NCI-H2196 (cell line): ENCODE data around the gene NELFA.

Source experiments
- DNase-seq: peaks from one replicate; lab custom pipeline; 2025; ENCODE audit not compliant: unreplicated experiment; lab: John Stamatoyannopoulos, UW

Gene NELFA

GRCh38 chr4:1983053-1983845, 25.5 kb downstream of the NELFA start:
- DNase-seq, result no peak

GRCh38 chr4:1982124-1983052, 26.4 kb downstream of the NELFA start:
- DNase-seq, result no peak

DNA sequence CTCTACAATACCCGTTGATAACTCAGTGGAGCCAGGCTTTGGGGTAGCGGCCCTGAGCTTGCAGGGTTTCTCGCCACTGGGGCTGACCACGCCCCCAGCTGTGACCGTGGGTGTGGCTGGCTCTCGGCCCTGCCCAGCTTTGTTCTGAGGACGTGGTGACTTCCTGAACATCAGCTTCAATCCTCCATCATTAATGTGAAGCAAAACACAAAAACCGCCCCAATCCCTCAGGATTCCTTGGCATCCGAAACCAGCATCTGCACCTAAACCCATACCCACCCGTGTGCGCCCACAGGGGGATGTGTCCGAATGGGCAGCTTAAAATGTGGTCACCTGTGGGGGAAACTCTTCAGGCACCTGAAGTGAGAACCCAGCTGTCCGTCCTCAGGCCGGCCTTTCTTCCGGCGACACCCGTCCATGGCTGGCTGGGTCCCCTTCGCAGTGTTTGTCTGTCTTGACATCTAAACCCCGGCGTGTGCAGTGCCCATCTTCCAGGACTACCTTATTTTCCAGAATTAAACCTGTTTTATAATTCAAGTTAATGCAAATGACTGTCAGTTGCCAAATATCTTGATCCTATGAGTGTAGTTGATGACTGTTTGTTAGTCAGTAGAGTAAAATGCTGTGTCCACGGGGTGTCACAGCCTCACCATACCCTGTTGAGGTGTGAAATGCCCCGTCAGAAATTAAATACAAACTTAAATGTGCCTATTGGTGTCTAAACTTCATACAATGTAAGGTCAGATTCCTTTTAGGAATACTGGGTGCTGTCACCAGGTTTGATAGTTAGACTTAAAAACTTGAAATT, 27.3 kb downstream of the NELFA start:
- peak; percentile 25 for DNase-seq

GRCh38 chr4:1980561-1981041, 28.2 kb downstream of the NELFA start:
- DNase-seq, result no peak

DNA sequence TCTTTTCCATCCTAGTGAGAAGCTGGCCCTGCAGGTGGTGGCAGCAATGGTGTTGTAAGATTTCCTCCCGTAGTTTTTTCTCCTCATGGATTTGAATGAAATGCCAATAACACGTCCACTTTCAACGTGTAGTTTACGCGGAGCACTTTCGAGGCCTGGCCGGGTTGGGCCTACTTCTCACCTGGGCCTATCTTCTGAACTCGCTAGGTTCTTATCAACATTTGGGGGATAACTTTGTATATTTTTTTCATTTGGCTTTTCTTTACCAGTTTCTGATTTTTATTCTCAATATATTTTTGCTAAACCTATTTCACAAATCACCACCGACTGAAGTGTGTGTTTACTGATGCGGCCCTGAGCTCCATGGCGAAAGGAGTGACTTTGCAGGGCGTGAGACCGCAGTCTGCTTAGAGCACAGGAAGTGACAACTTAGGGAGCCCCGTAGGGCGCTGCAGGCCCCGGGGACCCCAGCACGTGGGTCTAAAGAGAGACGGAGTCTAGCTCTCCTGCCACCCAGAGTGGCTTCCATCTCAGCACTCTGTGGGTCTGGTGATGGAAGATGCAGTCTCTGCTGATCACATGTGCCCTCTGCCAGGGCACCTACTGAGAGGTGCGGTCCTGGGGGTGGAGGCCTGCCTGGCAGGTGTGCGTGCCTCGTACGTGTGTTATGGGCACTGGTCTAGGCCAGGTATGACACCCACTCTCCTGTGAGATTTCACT, 29.1 kb downstream of the NELFA start:
- DNase-seq, result no peak

GRCh38 chr4:1978741-1979476, 29.9 kb downstream of the NELFA start:
- no peak for DNase-seq

GRCh38 chr4:1978226-1978625, 30.5 kb downstream of the NELFA start:
- no peak for DNase-seq

GRCh38 chr4:1976416-1977352, 32.1 kb downstream of the NELFA start:
- DNase-seq, result no peak

GRCh38 chr4:1975880-1976279, 32.9 kb downstream of the NELFA start:
- DNase-seq, result no peak

DNA sequence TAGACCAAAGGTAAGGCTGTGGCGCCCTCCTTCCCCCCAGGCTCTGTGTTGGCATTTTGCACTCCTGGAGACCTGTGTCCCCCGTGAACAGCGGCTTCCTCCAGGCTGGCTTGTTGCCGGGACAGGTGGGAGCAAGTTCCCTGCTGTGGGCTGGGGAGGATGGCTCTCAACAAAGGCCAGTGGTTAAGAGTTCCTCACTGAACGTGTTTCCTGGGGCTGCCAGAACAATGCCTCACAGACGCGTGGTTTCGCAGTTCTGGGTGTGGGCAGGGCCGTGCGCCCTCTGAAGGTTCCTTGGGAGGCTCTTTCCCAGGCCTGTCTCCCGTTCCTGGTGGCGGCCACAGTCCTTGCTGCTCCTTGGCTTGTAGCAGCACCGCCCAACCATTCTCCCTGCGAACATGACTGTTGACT, 33.4 kb downstream of the NELFA start:
- no peak for DNase-seq

- no peak for DNase-seq
Measured at GRCh38 chr4:1974840-1975239, 33.9 kb downstream of the NELFA start.

DNA sequence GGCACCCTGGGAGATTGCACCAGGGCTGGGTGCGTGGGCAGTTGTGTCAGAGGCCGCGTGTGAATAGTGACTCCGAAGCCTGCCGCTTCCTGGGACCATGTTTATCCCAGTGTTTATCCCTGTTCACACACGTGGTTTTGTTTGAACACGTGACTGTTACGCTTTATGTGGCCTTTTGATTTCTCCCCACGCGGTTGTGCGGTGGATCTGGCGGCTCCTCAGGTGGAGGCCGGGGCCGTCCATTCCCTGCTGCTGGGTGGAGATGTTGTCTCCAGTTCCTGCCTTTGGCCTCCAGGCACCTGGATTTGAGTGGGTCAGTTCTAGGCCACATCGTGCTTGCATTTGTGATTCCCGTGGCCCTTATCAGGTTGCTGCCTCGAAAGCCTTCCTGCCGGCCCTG, 35.1 kb downstream of the NELFA start:
- no peak for DNase-seq

GRCh38 chr4:1973218-1973617, 35.6 kb downstream of the NELFA start:
- DNase-seq, result no peak

- DNase-seq, result no peak
Measured at GRCh38 chr4:1972414-1972813, 36.4 kb downstream of the NELFA start.

DNA sequence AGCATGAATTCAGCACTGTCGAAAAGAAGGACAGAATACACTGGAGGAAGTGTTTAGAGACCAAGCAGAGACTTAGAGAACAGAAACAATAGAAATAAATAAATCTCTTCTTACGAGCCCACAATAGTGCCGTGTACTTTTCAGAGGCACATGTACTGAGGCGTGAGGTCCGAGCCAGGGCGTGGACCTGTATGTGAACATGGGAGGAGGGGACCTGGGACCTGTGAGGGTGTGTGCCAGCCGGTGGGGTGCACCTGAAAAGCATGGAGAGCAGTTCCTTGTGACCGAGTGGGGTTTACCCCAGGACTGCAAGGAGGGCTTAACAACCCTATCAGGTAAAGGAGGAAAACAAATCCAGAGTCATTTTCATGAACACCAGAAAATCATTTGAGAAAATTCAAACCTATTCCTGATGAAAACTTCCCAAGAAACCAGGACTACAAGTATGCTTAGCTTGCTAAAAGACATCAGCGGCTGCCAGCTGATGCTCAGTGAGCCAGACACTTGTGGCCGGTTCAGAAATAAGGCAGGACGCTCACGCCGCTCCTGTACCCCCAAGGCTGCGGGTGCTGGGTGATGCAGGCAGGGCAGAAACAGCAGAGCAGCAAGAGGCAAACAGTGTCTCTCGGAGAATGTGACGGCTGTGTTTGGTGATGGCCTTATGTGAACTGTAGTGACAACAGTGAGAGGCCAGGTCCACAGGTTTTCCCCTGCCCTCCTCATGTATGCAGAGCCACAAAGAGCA, 37.1 kb downstream of the NELFA start:
- DNase-seq, result no peak

DNA sequence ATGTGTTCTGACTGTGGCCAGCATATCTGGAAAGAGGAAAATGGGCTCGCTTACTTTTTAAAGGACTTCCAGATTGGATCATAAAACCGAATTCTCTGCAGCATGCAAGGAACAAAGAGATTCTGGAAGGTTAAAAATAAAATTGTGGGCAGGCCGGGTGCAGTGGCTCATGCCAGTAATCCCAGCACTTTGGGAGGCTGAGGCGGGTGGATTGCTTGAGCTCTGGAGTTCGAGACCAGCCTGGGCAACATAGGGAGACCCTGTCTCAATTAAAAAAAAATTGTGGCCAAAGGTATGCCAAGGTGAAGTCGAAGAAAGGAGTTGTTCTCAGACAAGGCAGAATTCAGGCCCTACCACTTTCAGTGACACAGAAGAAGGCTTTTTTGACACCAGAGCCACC, 37.8 kb downstream of the NELFA start:
- DNase-seq, result no peak

DNA sequence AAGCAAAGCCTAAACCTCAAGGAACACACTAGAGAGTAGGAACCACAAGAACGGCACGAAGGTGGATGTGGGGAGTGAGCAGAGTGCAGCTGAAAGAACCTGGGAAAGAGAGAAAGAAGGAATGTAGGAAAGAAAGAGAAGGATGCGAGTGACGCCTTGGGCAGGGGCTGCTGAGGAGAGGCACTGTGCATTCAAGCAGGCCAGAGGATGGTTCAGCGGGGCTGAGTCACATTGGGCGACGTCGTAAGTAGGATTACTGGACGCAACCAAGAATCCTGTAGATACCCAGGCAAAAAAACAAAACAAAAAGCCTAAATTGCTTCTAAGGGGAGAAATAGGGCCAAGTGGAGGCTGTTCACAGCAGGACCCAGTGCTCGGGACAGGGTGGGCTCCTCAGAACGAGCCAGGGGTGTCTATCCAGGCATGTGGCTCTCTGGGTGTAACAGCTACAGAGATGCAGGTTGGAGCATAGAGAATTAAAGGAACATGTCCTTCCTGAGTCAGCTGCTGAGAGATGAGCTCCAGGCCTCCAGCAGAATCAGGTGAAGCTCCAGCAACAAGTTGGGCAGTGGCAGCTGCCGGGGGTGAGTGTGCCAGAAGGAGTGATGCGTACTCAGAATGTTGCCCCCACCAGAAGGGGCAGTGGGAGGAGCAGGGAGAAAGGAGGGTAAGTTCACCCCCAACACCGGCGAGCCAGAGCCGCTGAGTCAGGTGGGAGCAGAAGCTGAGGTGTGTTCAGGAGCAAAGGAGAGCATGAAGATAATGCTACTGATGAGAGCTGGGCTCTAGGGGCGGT, 38.6 kb downstream of the NELFA start:
- DNase-seq, result no peak
